NOMO-1 (cell line): Measurements from ENCODE around the gene IKZF2.

ENCODE experiments used
- DNase-seq, 2 experiments: peaks; one replicate each; lab custom pipeline; 2025; ENCODE audit not compliant: unreplicated experiment in 2 of 2; lab: John Stamatoyannopoulos, UW

IKZF2 gene

DNA sequence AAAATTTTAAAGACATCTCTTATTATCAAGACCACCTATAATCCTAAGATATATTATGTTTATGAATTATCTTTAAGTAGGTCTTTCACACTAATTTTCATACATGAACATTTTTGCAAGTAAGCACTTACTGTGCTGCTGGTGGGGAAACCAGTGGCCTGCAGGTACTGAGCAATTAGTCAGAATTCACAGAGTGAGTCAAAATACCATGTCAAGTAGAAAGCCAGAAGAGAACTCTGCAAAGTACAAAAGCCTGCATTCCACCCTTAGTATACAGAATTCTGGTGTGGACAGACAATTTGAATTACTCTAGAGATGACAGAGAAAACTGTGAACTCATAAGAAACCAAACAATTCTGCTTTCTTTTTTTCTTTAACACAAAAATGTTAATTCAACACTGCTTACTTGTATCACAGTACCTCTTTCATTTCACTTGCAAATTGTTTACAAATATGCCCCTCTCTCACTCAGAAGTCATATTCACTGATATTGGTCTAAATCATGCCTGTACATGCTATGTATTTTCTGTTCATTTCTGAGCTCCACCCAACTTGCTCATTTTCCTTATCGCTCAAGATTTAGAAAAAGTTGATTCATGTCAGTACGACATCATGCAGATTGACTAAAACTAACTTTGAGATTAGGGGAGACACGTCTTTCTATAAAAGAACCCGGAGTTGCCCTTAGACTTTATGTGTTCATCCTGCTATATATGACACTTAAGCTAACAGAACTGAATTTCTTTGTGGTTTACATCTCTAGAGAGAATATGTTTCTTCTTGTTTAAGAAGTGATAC, 182.9 kb downstream of the IKZF2 start:
- DNase-seq, result no peak

DNA sequence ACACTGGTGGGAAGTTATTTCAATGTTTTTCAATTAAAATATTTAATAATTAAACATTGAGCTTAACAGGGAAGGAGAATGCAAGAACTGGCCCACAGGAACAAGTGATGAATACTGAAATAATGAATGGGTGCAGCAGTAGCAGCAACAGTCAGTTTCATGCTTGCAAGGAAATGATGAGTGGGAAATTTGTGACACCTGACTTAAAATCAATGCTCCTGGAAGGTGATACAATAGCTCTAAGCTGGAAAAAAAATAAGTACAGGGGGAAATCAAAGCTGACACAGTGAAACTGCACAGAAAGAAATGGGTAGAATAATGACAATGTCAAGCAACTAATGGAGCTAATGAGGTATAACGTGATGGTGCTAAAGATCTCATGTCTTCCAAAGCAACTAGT, 184.5 kb downstream of the IKZF2 start:
- no peak for DNase-seq

DNA sequence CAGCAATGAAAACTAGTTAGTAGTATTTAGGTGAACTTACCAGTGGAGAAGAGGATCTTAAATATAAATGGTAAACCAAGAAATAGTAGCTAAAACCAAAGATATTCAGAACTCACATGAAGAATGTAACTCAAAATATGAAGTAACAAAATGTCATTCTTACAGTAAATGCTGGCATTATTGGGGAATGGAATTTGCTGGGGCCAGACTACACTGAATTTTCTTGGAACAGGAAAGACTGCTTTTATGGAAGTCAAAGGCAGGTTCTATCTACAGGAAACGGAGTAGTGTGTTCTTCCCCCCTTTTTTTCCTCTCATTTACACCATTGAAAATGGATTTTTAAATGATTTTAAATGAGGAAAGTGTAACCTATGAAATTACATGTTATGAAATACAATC, 188.7 kb downstream of the IKZF2 start:
- DNase-seq, result no peak

DNA sequence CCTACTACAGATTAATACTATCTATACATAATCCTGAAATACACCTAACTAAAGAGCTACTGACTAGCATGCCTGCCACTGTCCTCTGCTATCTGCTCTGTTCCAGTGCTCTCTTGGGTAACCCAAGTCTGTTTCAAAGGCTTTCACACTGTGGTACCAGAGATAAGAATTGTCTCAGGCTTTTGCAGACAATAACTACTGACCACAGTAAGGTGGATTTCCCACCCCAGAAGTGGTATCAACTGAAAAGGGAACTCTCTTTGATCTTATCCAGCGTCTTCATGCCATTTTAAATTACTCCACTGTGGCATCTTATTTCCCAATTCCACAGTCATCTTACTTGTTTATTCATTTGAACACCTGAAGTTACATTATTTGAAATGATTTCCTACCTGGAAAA, 190.2 kb downstream of the IKZF2 start:
- no peak for DNase-seq

DNA sequence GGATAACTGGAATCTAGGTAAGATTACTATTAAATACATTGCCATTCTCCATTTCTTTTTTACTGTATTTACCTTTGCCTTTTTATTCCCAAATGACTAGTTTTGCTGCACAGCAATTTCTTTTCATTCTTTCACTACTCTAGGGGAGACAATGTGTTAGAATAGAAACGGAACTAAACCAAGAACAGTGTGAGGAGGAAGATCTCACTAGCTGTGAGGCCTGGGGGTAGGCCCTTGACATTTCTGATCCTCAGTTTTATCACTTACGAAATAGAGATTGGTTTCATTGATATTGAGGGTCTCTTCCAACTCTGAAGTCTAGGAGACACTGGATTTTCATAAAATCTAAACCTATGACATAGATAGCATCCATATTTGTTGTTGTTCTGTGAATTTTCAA, 191.1 kb downstream of the IKZF2 start:
- DNase-seq, result no peak

DNA sequence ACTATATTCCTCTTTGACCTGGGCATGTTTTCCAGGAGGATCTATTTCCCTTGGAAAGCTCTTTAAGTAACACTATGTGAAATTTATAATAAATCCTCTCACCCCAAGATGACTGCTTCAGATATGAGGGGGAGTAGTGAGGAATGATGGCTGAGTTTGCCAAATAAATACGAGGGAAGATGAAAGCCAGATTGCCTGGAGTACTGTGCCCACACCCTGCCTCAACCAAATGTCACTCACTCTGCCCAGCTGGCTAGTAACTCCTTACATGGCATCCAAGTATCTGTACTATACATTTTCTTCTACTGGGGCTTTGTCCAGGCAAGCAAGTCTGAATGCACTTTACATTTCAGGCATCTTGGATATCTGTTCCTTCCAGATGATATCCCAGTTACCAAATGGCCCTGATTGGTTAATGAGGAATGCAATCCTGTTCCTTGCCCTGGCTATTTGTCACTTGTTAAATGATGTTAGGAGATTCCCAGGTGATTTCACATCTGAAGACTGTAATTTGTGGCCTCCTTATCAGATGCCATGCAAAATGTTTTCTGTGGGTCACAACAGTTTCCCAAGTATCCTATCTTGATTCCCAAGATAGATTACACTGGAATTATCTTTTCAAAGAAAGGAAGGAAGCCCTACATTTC, 191.8 kb downstream of the IKZF2 start:
- no peak for DNase-seq

DNA sequence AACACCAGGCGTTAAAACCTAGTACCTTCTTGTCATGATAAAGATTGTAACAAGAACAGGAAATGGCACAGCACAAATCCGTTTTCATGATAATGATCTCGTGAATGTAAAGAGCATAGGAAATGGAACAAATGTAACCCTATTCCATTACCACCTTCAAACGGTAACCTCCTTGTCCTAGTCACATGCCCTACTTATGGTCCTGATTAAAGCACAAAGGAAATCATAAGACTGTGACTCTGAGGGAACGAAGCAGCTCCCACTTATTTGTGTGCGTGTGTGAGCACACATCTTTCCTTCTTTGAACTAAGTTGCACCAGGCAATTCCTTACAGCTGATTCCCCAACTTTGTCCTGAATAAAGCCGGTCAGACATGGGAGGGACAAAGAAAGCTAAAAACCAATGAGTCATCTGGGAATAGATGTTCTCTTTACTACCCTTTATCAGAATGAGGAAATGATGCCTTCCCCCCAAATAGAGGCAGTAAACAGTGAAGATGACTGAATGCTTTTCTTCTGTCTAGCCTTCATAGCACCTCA, 192.6 kb downstream of the IKZF2 start:
- DNase-seq, result no peak

DNA sequence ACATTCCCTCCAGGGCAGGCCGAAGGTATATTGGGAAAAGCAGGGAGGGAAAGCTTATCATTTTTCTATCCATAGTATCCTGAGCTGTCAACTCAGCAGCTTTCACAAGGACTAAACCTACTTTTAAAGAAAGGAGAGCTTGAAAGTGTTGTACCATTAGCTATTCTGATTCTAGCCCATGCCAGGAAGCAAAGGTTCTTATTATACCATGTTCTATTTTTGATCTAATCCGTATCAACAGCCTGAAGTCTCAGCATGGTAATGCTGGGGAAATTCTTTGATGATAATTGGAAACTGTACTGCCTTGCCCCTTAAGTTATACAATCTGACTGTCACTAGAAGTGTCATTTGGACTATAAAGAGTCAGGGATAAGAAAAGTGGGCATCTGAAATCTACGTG, 193.3 kb downstream of the IKZF2 start:
- no peak for DNase-seq

DNA sequence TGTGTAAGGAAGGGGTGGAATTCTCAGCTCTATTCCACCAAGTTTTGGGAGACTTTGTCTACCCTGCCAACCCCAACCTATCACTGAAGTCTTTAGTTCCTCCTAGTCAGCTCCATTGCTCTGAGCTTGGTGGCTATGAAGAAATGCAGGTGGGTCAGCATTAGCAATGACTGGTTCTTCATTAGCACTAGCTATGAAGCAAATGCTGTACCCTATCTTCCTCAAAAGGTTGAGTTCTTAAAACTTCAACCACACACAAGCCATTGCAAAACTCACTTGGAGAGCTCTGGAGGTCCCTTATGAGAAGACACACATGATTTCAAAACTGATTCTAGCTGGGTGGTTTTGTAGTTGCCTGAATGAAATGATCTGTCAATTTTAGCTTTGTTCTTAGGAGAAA, 193.8 kb downstream of the IKZF2 start:
- no peak for DNase-seq

DNA sequence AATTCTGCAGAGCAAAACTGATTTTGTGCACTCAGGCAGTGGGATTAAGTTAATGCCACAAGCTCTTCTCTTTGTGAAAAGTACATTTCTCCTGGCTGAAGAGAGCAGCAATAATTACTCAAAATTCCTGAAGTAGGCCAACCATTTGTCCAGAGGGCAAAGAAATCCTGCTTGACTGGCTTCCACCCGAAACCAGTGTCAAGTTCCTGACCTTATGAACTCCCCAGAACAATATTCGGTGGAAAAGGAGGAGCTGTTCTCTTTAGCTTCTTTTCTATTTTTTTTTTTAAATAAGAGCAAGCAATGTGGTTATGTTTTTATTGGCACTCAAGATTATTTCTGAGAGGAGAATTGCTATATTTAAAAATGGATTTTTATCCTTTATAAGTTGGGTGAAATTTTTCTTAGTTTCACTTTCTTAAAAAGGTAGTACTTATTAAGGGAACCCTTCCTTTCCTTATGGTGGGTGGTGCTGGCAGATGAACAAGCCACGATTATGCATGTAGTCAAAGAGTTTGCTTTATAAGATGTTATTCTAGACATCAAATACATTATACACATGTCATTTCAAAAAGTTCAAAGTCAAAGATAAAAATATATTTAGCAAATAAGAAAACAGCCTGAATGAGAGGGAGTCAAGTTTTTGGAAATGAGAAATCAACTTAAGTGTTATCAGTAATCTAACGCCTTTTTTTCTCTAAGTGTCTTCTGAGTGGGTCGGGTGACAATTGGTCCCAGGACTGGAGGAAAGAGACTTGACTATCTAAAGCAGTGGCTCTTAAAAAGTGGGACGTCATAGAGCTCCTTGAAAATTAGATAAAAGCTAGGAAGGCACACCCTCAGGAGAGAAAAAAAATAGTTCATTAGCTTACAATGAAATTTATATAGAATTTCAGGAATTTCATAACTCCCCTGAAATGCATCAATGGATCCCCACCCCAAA, 194.5 kb downstream of the IKZF2 start:
- DNase-seq, result no peak

DNA sequence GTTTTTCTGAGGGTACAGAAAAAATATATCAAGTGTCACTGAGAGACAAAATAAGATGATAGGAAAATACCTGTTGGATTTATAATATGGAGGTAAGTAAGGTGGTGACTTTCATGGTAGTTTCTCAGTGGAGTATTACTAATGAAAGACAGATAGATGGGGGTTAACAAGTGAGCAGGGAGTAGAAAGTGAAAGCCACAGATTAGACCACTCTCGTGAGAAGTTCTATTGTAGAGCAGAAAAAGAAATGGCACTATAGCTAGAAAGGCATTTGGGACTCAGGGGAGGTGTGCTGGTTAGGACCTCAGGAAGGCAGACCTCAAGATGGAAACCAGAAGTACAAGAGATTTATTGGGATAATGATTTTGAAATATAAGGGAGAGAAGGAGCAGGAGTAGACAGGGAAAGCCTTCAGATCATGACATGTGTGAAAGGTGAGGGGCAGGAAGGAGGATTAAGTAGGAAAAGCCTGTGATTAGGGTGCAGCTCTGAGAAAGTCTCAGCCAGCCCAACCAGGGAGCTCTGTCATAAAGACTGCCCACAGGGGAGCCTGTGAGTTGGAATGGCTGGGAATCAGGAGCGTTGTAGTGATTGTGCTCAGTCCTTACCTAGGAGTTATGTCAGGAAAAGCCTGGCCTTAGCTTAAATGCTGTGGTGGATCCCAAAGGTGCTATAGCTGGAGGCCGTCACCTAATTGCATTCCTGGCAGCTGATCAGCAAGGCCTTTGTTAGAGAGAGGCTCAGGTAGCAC, 198.1 kb downstream of the IKZF2 start:
- no peak for DNase-seq

DNA sequence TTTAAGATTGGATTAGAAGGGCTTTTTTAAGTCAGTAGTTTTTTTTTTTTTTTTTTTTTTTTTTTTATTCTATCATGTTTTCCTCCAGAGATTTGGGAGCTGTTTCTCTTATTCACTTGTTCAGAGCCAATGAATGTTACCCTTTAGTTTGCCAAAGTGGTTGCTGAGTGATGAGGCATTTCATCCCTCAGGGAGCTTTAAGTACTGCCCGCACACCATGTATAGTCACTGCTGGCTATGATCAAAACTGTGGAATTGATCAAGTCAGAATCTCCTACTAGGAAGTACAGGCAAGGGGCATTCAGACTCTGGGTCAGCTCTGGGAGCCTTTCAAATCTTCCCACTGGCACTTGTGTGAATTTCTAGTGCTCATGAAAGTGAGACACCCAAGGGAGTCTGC, 201.6 kb downstream of the IKZF2 start:
- DNase-seq, result no peak
